VCaP (cell line): ENCODE results near the gene GTF2A1.

Experiments
- H3K27ac ChIP-seq: fragments of 450-650 bp; 2 replicates; pipeline ENCODE4 v1.5.1; 2017
- CTCF ChIP-seq: fragments of 450-650 bp; conservative IDR thresholded peaks from 2 replicates; pipeline ENCODE4 v1.5.1; 2017; ENCODE audit warnings: mild to moderate bottlenecking, moderate library complexity

Gene GTF2A1

DNA sequence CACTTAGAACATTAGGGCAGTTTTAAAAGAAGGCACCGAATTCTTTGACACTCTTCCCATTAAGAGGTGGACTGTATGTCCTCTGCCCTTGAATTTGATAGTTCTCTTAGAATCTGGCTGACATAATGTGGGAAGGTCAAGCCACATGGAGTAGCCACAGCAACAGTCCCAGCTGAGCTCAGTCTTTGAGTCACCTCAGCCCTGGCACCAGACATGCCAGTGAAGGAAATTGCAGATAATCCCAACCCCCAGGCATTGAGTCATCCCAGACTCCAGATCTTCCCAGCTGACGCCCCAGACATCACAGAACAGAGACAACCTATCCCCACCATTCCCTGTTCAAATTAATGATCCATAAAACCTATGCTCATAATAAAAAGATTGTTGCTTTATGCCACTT is 83.4 kb downstream of the GTF2A1 start:
- no peak overlapping the region for H3K27ac ChIP-seq
- no peak for TF ChIP-seq CTCF

DNA sequence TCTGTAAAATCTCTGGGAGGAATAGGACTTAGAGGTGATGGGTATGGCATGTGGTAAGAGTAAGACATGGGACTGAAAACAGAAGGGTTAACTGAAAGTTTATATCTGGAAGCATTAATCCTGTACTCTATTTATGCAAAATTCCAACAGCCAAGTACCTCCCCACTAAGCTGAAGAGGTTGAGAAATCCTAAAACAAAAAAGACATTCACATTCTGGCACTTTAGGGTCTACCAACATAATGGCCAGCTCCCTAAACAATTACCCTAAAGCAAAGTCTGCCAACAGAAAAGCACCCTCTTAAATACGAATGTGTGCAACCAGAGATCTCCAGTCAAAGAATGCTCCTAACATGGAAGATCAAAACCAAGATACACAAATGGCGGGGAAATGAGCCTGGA is 87.4 kb downstream of the GTF2A1 start:
- TF ChIP-seq CTCF, result no peak
- H3K27ac ChIP-seq, result no peak overlapping the region

DNA sequence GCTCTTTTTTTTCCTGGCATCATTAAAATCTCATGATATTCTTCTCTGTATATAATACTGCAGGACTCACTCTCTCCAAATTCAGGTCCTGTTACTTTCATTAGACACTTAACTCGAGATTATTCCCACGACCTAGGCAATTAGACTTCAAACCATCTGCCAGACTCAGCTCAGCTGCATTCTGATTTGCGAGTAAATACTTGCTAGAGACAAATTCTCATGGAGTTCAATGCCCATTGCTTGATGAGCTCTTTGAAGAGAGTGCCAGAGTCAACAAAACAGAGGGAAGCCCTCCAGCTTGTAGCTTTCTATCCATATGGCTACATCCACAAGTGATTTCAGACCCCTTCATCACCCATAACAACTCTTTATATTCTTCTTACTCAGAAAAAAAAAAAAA is 88.3 kb downstream of the GTF2A1 start:
- no peak overlapping the region for H3K27ac ChIP-seq

DNA sequence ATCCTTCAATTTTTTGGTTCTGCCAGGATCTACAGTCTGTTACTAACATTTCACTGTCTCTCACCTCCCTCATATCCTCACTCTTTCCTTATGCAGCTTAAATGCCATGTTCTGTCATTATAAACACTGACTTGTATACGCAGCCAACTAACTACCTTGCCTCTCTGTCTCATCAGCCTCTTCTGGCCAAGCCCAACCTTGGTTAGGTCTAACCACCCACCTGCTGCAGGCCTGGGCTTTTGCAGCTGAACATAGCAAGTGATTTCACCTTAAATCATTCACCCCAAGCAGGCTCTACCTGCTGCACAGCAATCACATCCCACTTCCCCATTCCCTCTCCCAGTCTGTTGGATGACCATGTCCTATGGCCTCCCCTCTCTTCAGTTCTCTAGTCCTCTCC is 91.5 kb downstream of the GTF2A1 start:
- H3K27ac ChIP-seq, result no peak overlapping the region
- no peak for TF ChIP-seq CTCF

More for the DNA sequence above, 88.3 kb downstream of the GTF2A1 start:
- TF ChIP-seq CTCF, result no peak

DNA sequence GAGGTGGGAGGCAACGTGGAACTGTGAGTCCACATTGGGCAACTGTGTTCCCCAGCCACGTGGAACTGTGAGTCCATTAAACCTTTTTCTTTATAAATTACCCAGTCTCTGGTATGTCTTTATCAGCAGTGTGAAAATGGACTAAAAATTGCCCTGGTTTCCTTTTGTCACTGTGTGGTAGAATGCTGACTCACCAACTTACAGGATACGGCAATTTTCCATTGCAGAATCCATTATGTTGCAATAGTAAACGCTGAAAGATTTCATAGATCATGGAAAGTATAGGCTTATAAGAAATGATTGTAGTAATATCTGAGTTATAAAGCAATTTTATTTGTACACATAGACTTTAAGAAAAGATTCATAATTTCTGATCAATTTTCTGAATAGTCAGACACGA is 93.0 kb downstream of the GTF2A1 start:
- no peak for TF ChIP-seq CTCF
- no peak overlapping the region for H3K27ac ChIP-seq

DNA sequence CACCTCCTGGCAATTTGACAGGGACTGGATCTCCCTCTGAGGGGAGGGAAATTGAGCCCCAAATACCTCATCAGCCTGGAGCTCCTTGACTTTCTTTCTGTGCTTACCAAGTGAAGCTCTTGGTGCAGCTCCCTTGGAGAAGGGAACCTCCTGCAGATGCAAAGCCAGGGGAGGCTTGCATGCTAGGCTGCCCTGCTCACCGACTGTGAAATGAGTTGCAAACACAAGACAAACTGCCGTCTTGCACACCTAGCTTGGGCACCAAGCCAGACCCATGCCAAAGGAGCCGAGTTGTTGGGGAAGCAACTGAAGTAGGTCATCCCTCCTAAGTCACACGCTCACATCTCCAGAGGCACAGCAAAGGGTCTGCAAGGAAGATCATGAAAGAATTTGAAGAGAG is 95.2 kb downstream of the GTF2A1 start:
- no peak overlapping the region for H3K27ac ChIP-seq
- no peak for TF ChIP-seq CTCF
